CD4-positive, alpha-beta memory T cell (primary cell): ENCODE measurements around the gene ASB16. TPM values are rescaled to one million over a fixed set of nuclear protein-coding genes. Genes with fewer than 3 reads are reported as not detected.

Source experiments
- CTCF ChIA-PET: fragments of 350-600 bp; sonication (Branson Sonifier 250); formaldehyde crosslinking; loops from one replicate; lab custom pipeline; 2021; ENCODE audit warnings: inconsistent platforms; ENCODE audit not compliant: partially characterized antibody; lab: Charles Lee
- POLR2A ChIA-PET: fragments of 350-600 bp; sonication (Branson Sonifier 250); formaldehyde crosslinking; loops from one replicate; lab custom pipeline; 2021; ENCODE audit not compliant: partially characterized antibody; lab: Charles Lee
- DNase-seq, 5 donors: peaks; one replicate each; pipeline versions ENCODE4 v3.0.0 to v3.0.0-alpha.2; 2020 to 2022; ENCODE audit warnings: mixed read lengths in 1 of 5
- H3K27ac ChIP-seq: one replicate; pipeline ENCODE4 v1.7.0; 2013; ENCODE audit warnings: low read depth, low read length
- H3K27me3 ChIP-seq: 2 replicates; pipeline ENCODE4 v1.7.0; 2013; ENCODE audit warnings: mild to moderate bottlenecking, low read length, moderate library complexity; ENCODE audit not compliant: insufficient read depth
- H3K36me3 ChIP-seq: 2 replicates; pipeline ENCODE4 v1.7.0; 2013; ENCODE audit warnings: mild to moderate bottlenecking, low read length, moderate library complexity; ENCODE audit not compliant: insufficient read depth
- H3K4me1 ChIP-seq: 2 replicates; pipeline ENCODE4 v1.7.0; 2013; ENCODE audit warnings: mild to moderate bottlenecking, low read length, moderate library complexity; ENCODE audit not compliant: insufficient read depth
- H3K4me3 ChIP-seq, 2 donors: one replicate each; pipeline ENCODE4 v1.7.0; 2013; ENCODE audit warnings: low read length in 2 of 2, mild to moderate bottlenecking in 1 of 2
- H3K9me3 ChIP-seq, 2 donors: one replicate each; pipeline ENCODE4 v1.7.0; 2013; ENCODE audit warnings: low read length in 2 of 2, control low read depth in 1 of 2; ENCODE audit not compliant: control insufficient read depth in 1 of 2
- H3K27ac Mint-ChIP-seq, 7 donors: one replicate each; pipeline ENCODE4 v1.8.0; 2020 to 2021; ENCODE audit warnings: mixed read lengths in 7 of 7, mild to moderate bottlenecking in 6 of 7, inconsistent platforms in 3 of 7, moderate library complexity in 3 of 7
- H3K27me3 Mint-ChIP-seq, 2 donors: one replicate each; pipeline ENCODE4 v1.8.0; 2020 to 2021; ENCODE audit warnings: mixed read lengths in 2 of 2
- H3K36me3 Mint-ChIP-seq, 2 donors: one replicate each; pipeline ENCODE4 v1.8.0; 2020 to 2021; ENCODE audit warnings: mixed read lengths in 2 of 2, inconsistent platforms in 1 of 2, mild to moderate bottlenecking in 1 of 2
- H3K4me1 Mint-ChIP-seq, 4 donors: one replicate each; pipeline ENCODE4 v1.8.0; 2020 to 2021; ENCODE audit warnings: mixed read lengths in 4 of 4, mild to moderate bottlenecking in 1 of 4
- H3K4me3 Mint-ChIP-seq, 8 donors: one replicate each; pipeline ENCODE4 v1.8.0; 2020 to 2021; ENCODE audit warnings: mixed read lengths in 8 of 8, mild to moderate bottlenecking in 7 of 8, moderate library complexity in 6 of 8, inconsistent platforms in 3 of 8
- H3K9me3 Mint-ChIP-seq, 8 donors: one replicate each; pipeline ENCODE4 v1.8.0; 2020 to 2021; ENCODE audit warnings: mixed read lengths in 8 of 8, mild to moderate bottlenecking in 5 of 8, inconsistent platforms in 3 of 8, moderate library complexity in 1 of 8
- intact Hi-C: fragments of 100-400 bp; cut with micrococcal nuclease; formaldehyde crosslinking; loops from one replicate; pipeline ENCODE4 v1.15.1; 2023
- polyA plus RNA-seq, 2 donors: library from polyadenylated mRNA; unstranded; fragments of 300-500 nt; fragmentation: Illumina TruSeq; gene quantifications; one replicate each; pipeline ENCODE4 v1.2.3, GENCODE V29; 2021
- total RNA-seq, 2 experiments: library from RNA; stranded (reverse); gene quantifications; one replicate each; pipeline ENCODE4 v1.2.3, GENCODE V29; 2021

Gene ASB16
- total and polyA plus RNA-seq, 4 experiments from 2014 or later: 0.14 TPM; not detected in 3

DNA sequence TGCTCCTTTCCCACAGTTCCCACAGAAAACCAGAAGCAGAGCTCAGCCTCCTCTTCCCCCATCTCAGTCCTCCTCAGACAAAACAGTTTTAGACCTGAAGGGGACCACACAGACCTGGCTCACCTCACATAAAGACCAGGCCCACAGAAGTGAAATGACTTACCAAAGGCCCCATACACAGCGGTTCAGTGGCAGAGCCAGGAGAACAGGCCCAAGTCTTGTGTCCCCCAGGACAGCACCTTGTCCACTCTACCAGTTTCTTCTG, 43.7 kb downstream of the ASB16 start:
- Mint-ChIP-seq H3K4me1 (peaks cover 38 to 78% (median 53%) of the 10 kb centered on the region in 4 donors), H3K36me3 (peaks cover 36 to 59% of the 10 kb centered on the region in 2 donors), H3K27me3 (no peaks in the 10 kb centered on the region), H3K27ac (peak overlapping the region; percentile 65 to 91 (median 88)), H3K9me3 (peaks cover 0 to 4% (median 0%) of the 10 kb centered on the region in 8 donors), H3K4me3 (peak overlapping the region in 3 of 8 donors; percentile 8 to 71 (median 25))
- no peaks in the 10 kb centered on the region for H3K9me3 ChIP-seq
- H3K27me3 ChIP-seq: no peaks in the 10 kb centered on the region
- H3K36me3 ChIP-seq: peaks cover 46% of the 10 kb centered on the region
- CTCF ChIA-PET: interaction anchor here (0.9 to 5.1 kb wide), 3 partner anchors 7 to 113 kb away, joined by 3 to 48 read pairs (median 3); partner anchors contain the start of gene UBTF
- H3K27ac ChIP-seq: peak overlapping the region; percentile 71
- intact Hi-C loops: no loop called here
- DNase-seq: no peak
- no peak overlapping the region for H3K4me3 ChIP-seq
- POLR2A ChIA-PET: interaction anchor here (1.0 to 15.7 kb wide), 12 partner anchors 4 to 134 kb away, joined by 3 to 325 read pairs (median 5); partner anchors contain the start of genes ATXN7L3, GRN, HDAC5 and SLC25A39
- peaks cover 70% of the 10 kb centered on the region for H3K4me1 ChIP-seq

DNA sequence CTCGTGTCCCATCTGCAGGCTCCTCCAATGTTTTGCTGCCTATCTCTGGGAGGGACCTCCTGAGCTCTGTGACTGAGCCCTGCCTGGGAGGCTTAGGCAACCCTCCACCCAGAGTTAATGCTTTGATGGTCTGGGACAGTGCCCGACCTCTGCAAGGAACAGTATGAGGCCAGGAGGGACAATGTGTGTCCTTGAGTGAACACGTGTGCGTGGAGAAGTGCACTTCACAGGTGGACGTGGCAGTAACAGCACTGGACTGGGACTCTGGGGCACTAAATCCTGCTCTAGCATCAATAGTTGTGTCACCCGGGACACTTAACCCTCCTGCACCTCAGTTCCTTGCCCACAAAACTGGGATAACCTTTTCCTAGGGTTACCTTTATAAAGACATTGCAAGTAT, 44.4 kb downstream of the ASB16 start:
- no peak for DNase-seq
- intact Hi-C loops: loop anchor here (5.0 kb wide), 1 partner anchor 208 kb away; no protein-coding TSS in a partner anchor
- Mint-ChIP-seq H3K9me3 (peaks cover 0 to 4% (median 0%) of the 10 kb centered on the region in 8 donors), H3K27ac (peak overlapping the region; percentile 80 to 91 (median 88)), H3K4me3 (peak overlapping the region in 7 of 8 donors; percentile 29 to 68 (median 58)), H3K36me3 (peaks cover 36 to 55% of the 10 kb centered on the region in 2 donors), H3K4me1 (peaks cover 38 to 71% (median 51%) of the 10 kb centered on the region in 4 donors), H3K27me3 (no peaks in the 10 kb centered on the region)
- no peak overlapping the region for H3K4me3 ChIP-seq
- ChIA-PET POLR2A (interaction anchor here (1.0 to 15.7 kb wide), 8 partner anchors 5 to 133 kb away, joined by 3 to 325 read pairs (median 6); partner anchors contain the start of genes ATXN7L3, HDAC5 and SLC25A39), CTCF (interaction anchor here (0.9 to 3.9 kb wide), 4 partner anchors 8 to 131 kb away, joined by 3 to 19 read pairs (median 10); partner anchors contain the start of gene GRN)
- peak overlapping the region; percentile 71 for H3K27ac ChIP-seq
- peaks cover 63% of the 10 kb centered on the region for H3K4me1 ChIP-seq
- peaks cover 38% of the 10 kb centered on the region for H3K36me3 ChIP-seq
- no peaks in the 10 kb centered on the region for H3K9me3 ChIP-seq
- H3K27me3 ChIP-seq: no peaks in the 10 kb centered on the region

DNA sequence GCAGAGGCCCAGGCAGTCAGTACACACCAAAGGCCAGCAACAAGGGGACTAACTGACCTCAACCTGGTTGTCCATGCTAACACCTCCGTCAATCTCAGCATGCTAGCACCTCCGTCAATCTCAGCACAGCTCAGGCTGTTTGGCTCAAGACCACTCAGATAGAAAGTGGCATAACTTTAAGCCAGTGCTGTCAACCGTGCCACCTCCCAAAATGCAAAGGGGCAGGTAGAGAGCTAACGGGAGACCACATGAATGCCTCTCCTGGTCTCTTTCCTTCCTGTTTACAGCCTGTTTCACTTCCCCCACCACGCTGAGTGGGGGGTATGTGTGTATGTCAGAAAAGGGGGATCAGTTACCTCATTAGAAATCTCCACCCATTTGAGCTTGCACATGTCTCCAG, 45.7 kb downstream of the ASB16 start:
- no peaks in the 10 kb centered on the region for H3K9me3 ChIP-seq
- peaks cover 0 to 4% (median 0%) of the 10 kb centered on the region in 8 donors for H3K9me3 Mint-ChIP-seq
- peaks cover 33% of the 10 kb centered on the region for H3K36me3 ChIP-seq
- ChIA-PET CTCF (interaction anchor here (1.0 to 3.9 kb wide), 10 partner anchors 9 to 135 kb away, joined by 3 to 21 read pairs (median 6); partner anchors contain the start of genes GRN and TMUB2), POLR2A (interaction anchor here (0.7 to 15.7 kb wide), 14 partner anchors 6 to 143 kb away, joined by 3 to 325 read pairs (median 6); partner anchors contain the start of genes ATXN7L3, GRN, HDAC5 and RUNDC3A)
- H3K36me3 Mint-ChIP-seq: peaks cover 31 to 55% of the 10 kb centered on the region in 2 donors
- DNase-seq: peak; percentile 49 to 67 (median 60)
- H3K4me1 ChIP-seq: peaks cover 50% of the 10 kb centered on the region
- H3K4me3 Mint-ChIP-seq: peak overlapping the region; percentile 68 to 93 (median 83)
- H3K4me1 Mint-ChIP-seq: peaks cover 35 to 63% (median 46%) of the 10 kb centered on the region in 4 donors
- H3K27me3 ChIP-seq: no peaks in the 10 kb centered on the region
- H3K27me3 Mint-ChIP-seq: no peaks in the 10 kb centered on the region
- H3K27ac Mint-ChIP-seq: peak overlapping the region; percentile 80 to 95 (median 91)
- peak overlapping the region; percentile 71 for H3K27ac ChIP-seq
- H3K4me3 ChIP-seq: peak overlapping the region; percentile 26 to 50
- intact Hi-C loops: loop anchor here (5.0 kb wide), 1 partner anchor 209 kb away; no protein-coding TSS in a partner anchor

DNA sequence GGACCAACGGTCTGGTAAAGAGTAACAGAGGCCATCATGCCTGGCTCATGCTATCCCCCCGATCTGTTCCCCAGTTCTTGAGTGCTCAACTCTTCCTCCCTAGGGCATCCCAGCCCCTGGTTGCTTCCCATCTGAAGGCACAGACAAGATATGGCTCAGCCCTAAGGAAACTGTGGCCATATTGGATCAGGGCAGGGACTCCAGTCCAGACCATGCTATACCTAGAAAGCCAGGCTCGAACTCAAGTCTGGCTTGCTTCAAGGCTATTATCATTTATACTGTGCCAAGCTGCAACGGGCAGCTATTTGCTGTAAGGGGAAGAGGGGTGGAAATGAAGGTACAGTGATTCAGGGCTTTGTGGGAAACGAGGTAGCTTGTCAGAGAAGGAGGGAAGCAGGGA, 46.2 kb downstream of the ASB16 start:
- H3K9me3 ChIP-seq: no peaks in the 10 kb centered on the region
- no peaks in the 10 kb centered on the region for H3K27me3 ChIP-seq
- H3K9me3 Mint-ChIP-seq: peaks cover 0 to 6% (median 0%) of the 10 kb centered on the region in 8 donors
- peak overlapping the region; percentile 71 for H3K27ac ChIP-seq
- no peak for DNase-seq
- CTCF ChIA-PET: interaction anchor here (1.0 to 3.9 kb wide), 11 partner anchors 10 to 134 kb away, joined by 3 to 21 read pairs (median 5); partner anchors contain the start of genes GRN and TMUB2
- POLR2A ChIA-PET: interaction anchor here (0.6 to 15.7 kb wide), 14 partner anchors 7 to 826 kb away, joined by 3 to 325 read pairs (median 6); partner anchors contain the start of genes ATXN7L3, GRN, HDAC5 and RUNDC3A
- H3K27me3 Mint-ChIP-seq: no peaks in the 10 kb centered on the region
- peaks cover 35 to 63% (median 49%) of the 10 kb centered on the region in 4 donors for H3K4me1 Mint-ChIP-seq
- peak overlapping the region; percentile 68 to 93 (median 83) for H3K4me3 Mint-ChIP-seq
- H3K36me3 ChIP-seq: peaks cover 29% of the 10 kb centered on the region
- peaks cover 50% of the 10 kb centered on the region for H3K4me1 ChIP-seq
- peaks cover 31 to 56% of the 10 kb centered on the region in 2 donors for H3K36me3 Mint-ChIP-seq
- peak overlapping the region; percentile 50 for H3K4me3 ChIP-seq
- H3K27ac Mint-ChIP-seq: peak overlapping the region; percentile 80 to 95 (median 91)
- intact Hi-C loops: loop anchor here (5.0 kb wide), 1 partner anchor 209 kb away; no protein-coding TSS in a partner anchor

DNA sequence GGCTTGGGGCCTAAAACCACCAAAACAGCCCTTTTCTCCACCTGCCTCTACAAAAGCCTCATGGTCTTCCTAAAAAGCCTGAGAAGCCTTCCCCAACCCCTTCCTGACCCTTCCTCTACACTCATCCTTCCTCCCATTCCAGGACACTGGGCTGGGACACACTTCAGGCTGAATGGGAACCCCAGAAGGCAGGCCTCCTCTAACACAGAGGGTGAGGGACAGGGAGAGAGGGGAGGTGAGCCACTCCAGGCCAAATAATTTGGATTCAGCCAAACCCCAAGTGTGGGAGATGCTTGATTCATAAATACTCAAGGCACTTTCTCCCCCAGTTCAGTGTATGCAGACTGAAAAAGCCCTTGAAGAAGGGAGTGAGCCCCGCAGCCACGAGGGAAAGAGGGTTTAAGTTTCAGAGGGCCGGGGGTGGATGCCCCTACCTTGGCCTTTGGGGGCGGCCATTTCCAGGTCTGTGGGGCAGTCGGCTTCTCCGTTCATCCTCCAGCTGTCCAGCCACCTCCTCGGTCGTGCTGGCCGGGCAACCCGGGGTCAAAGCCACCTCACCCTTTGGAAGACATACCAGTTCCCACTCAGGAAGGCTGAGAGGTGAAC, 47.3 kb downstream of the ASB16 start:
- ChIA-PET CTCF (interaction anchor here (0.9 to 3.9 kb wide), 14 partner anchors 8 to 133 kb away, joined by 3 to 21 read pairs (median 5); partner anchors contain the start of genes HDAC5, SLC25A39 and TMUB2), POLR2A (interaction anchor here (0.7 to 15.7 kb wide), 11 partner anchors 8 to 308 kb away, joined by 3 to 325 read pairs (median 6); partner anchors contain the start of genes ATXN7L3, GRN, SLC25A39 and TMUB2)

DNA sequence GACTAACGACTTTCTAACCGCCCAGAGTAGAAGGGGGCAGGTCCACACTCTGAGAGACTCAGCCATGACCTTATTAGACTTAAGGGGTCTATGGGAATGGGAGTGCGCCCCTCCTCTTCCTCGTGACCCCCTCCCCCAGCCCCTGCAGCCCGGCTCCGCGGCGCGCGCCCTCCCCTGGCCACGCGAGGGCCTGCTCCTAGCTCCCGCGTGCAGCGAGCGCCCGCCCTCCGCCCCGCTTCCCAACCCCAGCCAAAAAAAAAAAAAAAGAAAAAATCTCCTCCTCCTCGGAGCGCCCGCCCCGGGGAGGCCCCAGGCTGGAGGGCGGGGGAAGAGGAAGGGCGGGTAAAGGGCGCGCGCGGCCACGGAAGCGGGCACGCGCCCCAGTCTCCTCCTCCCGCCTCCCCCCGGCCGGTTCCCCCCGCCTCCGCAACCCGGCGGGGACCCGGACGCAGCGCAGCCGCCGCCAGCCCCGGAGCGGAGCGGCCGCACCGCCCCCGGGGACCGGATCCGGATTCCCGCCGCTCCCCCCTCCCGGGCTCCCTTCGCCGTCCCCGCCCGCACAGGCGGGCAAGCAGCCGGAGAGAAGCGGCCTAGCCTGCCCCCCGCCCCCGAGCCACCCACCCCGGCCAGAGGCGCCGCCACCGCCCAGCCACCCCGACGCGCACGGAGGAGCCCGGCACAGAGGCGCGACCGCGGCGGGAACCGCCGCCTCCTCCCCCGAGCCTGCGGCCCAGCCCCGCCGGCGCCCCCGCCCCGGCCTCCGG, 48.0 kb downstream of the ASB16 start:
- ChIA-PET CTCF (interaction anchor here (0.9 to 3.9 kb wide), 12 partner anchors 9 to 133 kb away, joined by 3 to 19 read pairs (median 5); partner anchors contain the start of genes HDAC5 and SLC25A39), POLR2A (interaction anchor here (0.7 to 15.7 kb wide), 12 partner anchors 9 to 309 kb away, joined by 3 to 325 read pairs (median 6); partner anchors contain the start of genes ATXN7L3, HDAC5, SLC25A39 and TMUB2)
- intact Hi-C loops: loop anchor here (1.0 to 5.0 kb wide), 7 partner anchors 8 to 211 kb away; partner anchors contain the start of genes HROB, RUNDC3A and TMUB2
- Histone ChIP-seq H3K4me1 (peaks cover 60% of the 10 kb centered on the region), H3K4me3 (peak overlapping the region; percentile 37 to 50), H3K36me3 (peaks cover 29% of the 10 kb centered on the region), H3K27ac (peak overlapping the region; percentile 71), H3K27me3 (no peaks in the 10 kb centered on the region), H3K9me3 (no peaks in the 10 kb centered on the region)
- Mint-ChIP-seq H3K27ac (peak overlapping the region; percentile 15 to 95 (median 91)), H3K9me3 (peaks cover 0 to 6% (median 0%) of the 10 kb centered on the region in 8 donors), H3K27me3 (no peaks in the 10 kb centered on the region), H3K36me3 (peaks cover 31 to 50% of the 10 kb centered on the region in 2 donors), H3K4me1 (peaks cover 39 to 68% (median 51%) of the 10 kb centered on the region in 4 donors), H3K4me3 (peak overlapping the region; percentile 68 to 93 (median 83))
- peak; percentile 85 to 92 (median 90) for DNase-seq

More for the DNA sequence above, 47.3 kb downstream of the ASB16 start:
- H3K27me3 ChIP-seq: no peaks in the 10 kb centered on the region
- H3K36me3 ChIP-seq: peaks cover 29% of the 10 kb centered on the region
- H3K9me3 ChIP-seq: no peaks in the 10 kb centered on the region
- DNase-seq: no peak
- H3K27me3 Mint-ChIP-seq: no peaks in the 10 kb centered on the region
- peak overlapping the region; percentile 68 to 95 (median 91) for H3K27ac Mint-ChIP-seq
- peaks cover 62% of the 10 kb centered on the region for H3K4me1 ChIP-seq
- peak overlapping the region; percentile 68 to 93 (median 83) for H3K4me3 Mint-ChIP-seq
- H3K36me3 Mint-ChIP-seq: peaks cover 31 to 55% of the 10 kb centered on the region in 2 donors
- H3K27ac ChIP-seq: peak overlapping the region; percentile 71
- H3K4me3 ChIP-seq: peak overlapping the region; percentile 37 to 50
- intact Hi-C loops: loop anchor here (1.0 to 5.0 kb wide), 7 partner anchors 8 to 211 kb away; partner anchors contain the start of genes HROB, RUNDC3A and TMUB2
- H3K9me3 Mint-ChIP-seq: peaks cover 0 to 6% (median 0%) of the 10 kb centered on the region in 8 donors
- H3K4me1 Mint-ChIP-seq: peaks cover 39 to 67% (median 55%) of the 10 kb centered on the region in 4 donors
